Liver (tissue), 9 donors: ENCODE measurements around the gene APOOL. TPM values are rescaled to one million over a fixed set of nuclear protein-coding genes. Genes with fewer than 3 reads are reported as not detected.
"Not testable (repeated sequence)": the region's sequence is repeated elsewhere in the genome, so short reads cannot be mapped to it uniquely, and the experiment has no call there.

Experiments
- DNase-seq: peaks from one replicate; pipeline ENCODE4 v3.0.0-alpha.2; 2017; ENCODE audit warnings: low spot score
- H3K27ac ChIP-seq, 2 donors: one replicate each; pipeline ENCODE4 v1.7.0; 2013; ENCODE audit warnings: inconsistent platforms in 2 of 2, low read length in 2 of 2, control low read depth in 1 of 2, low read depth in 1 of 2, mild to moderate bottlenecking in 1 of 2
- H3K27me3 ChIP-seq, 4 donors: one replicate each; pipeline versions ENCODE4 v1.6.1 to v1.7.0; 2013; ENCODE audit warnings: low read length in 3 of 4, inconsistent platforms in 1 of 4, mild to moderate bottlenecking in 1 of 4, moderate library complexity in 1 of 4; ENCODE audit not compliant: control insufficient read depth in 4 of 4, insufficient read depth in 4 of 4
- H3K36me3 ChIP-seq, 4 donors: one replicate each; pipeline versions ENCODE4 v1.6.1 to v1.7.0; 2013; ENCODE audit warnings: low read length in 3 of 4, mild to moderate bottlenecking in 3 of 4, low read depth in 1 of 4, moderate library complexity in 1 of 4; ENCODE audit not compliant: control insufficient read depth in 4 of 4, insufficient read depth in 3 of 4
- H3K4me1 ChIP-seq, 4 donors: one replicate each; pipeline versions ENCODE4 v1.6.1 to v1.7.0; 2013; ENCODE audit warnings: low read length in 3 of 4, mild to moderate bottlenecking in 3 of 4, moderate library complexity in 1 of 4; ENCODE audit not compliant: control insufficient read depth in 4 of 4, insufficient read depth in 4 of 4
- H3K4me3 ChIP-seq, 3 donors: one replicate each; pipeline versions ENCODE4 v1.6.1 to v1.7.0; 2013; ENCODE audit warnings: low read length in 3 of 3, control low read depth in 1 of 3, low read depth in 1 of 3, mild to moderate bottlenecking in 1 of 3
- H3K9ac ChIP-seq, 2 donors: one replicate each; pipeline ENCODE4 v1.7.0; 2013; ENCODE audit warnings: low read length in 2 of 2, mild to moderate bottlenecking in 2 of 2, moderate library complexity in 2 of 2, control low read depth in 1 of 2, low read depth in 1 of 2
- H3K9me3 ChIP-seq, 4 donors: one replicate each; pipeline versions ENCODE4 v1.6.1 to v1.7.0; 2013; ENCODE audit warnings: low read length in 3 of 4; ENCODE audit not compliant: control insufficient read depth in 4 of 4
- ATF3 ChIP-seq: IDR thresholded peaks from 2 replicates; pipeline ENCODE4 v1.6.1; 2016; ENCODE audit warnings: antibody characterized with exemption
- EGR1 ChIP-seq, 2 donors: IDR thresholded peaks; 2 replicates each; pipeline ENCODE4 v1.6.1; 2016 to 2018; ENCODE audit warnings: antibody characterized with exemption in 2 of 2, low read depth in 2 of 2
- GABPA ChIP-seq, 2 donors: IDR thresholded peaks in 1 of 2; conservative IDR thresholded peaks in 1 of 2; 2 replicates each; pipeline ENCODE4 v1.6.1; 2016; ENCODE audit warnings: antibody characterized with exemption in 2 of 2, mild to moderate bottlenecking in 1 of 2, moderate library complexity in 1 of 2
- HNF4A ChIP-seq, 2 donors: conservative IDR thresholded peaks; 2 replicates each; pipeline ENCODE4 v1.6.1; 2016; ENCODE audit warnings: antibody characterized with exemption in 2 of 2, mild to moderate bottlenecking in 2 of 2
- HNF4G ChIP-seq: IDR thresholded peaks from 2 replicates; pipeline ENCODE4 v1.6.1; 2016; ENCODE audit warnings: antibody characterized with exemption
- NR2F2 ChIP-seq: IDR thresholded peaks from 2 replicates; pipeline ENCODE4 v1.6.1; 2016; ENCODE audit warnings: antibody characterized with exemption
- RAD21 ChIP-seq, 2 donors: IDR thresholded peaks; 2 replicates each; pipeline ENCODE4 v1.6.1; 2016; ENCODE audit warnings: antibody characterized with exemption in 2 of 2, mild to moderate bottlenecking in 2 of 2
- RXRA ChIP-seq, 2 donors: IDR thresholded peaks; 2 replicates each; pipeline ENCODE4 v1.6.1; 2017 to 2018; ENCODE audit warnings: antibody characterized with exemption in 2 of 2, mild to moderate bottlenecking in 1 of 2
- SP1 ChIP-seq: IDR thresholded peaks from 2 replicates; pipeline ENCODE4 v1.6.1; 2018; ENCODE audit warnings: antibody characterized with exemption, mild to moderate bottlenecking
- TAF1 ChIP-seq: conservative IDR thresholded peaks from 2 replicates; pipeline ENCODE4 v1.6.1; 2016; ENCODE audit warnings: antibody characterized with exemption, mild to moderate bottlenecking
- YY1 ChIP-seq: IDR thresholded peaks from 2 replicates; pipeline ENCODE4 v1.6.1; 2016; ENCODE audit warnings: antibody characterized with exemption, mild to moderate bottlenecking
- WGBS: extraction: QIAGEN DNeasy Blood & Tissue Kit; methylation state at CpG from one replicate; pipeline ENCODE4 v1.1.7; 2013; 5-methylcytosine and 5-hydroxymethylcytosine counted together
- polyA plus RNA-seq, 2 donors: library from polyadenylated mRNA; stranded (reverse) in 1 of 2; unstranded in 1 of 2; fragments of 200-250 nt in 1 of 2; fragments of >200 nt in 1 of 2; fragmentation: Nextera tagmentation in 1 of 2; extraction: Ambion mirVana in 1 of 2; gene quantifications; one replicate each; pipeline versions ENCODE4 v1.2.1 to v1.2.3, GENCODE V29; 2013 to 2015
- total RNA-seq, 2 donors: library from RNA; depleted of rRNA; stranded (reverse); fragments of >200 nt; gene quantifications; one replicate each; pipeline ENCODE4 v1.2.3, GENCODE V29; 2014
- TF ChIP-seq, protein P1 (sequence below): IDR thresholded peaks from 2 replicates; pipeline ENCODE4 v1.6.1; 2016; ENCODE audit warnings: antibody characterized with exemption
- TF ChIP-seq, protein P2 (sequence below): IDR thresholded peaks from 2 replicates; pipeline ENCODE4 v1.6.1; 2016; ENCODE audit warnings: antibody characterized with exemption
- TF ChIP-seq, protein P3 (sequence below): fragments of 150-350 bp; IDR thresholded peaks from 2 replicates; pipeline ENCODE4 v1.5.1; 2017; ENCODE audit warnings: improper control_type of control experiment, low read depth, low read length; ENCODE audit not compliant: missing input control
- donor health status: healthy.
- donor health status: healthy.
- donor health status: healthy.
- donor health status: healthy.
- donor health status: healthy.

The APOOL gene
- total and polyA plus RNA-seq, 4 donors, result 7.5 to 12.1 (median 10.7) TPM

- no peak for DNase-seq
- H3K4me1 ChIP-seq, result no peaks in the 10 kb centered on the region
- H3K9me3 ChIP-seq, result peaks cover 0 to 2% (median 0%) of the 10 kb centered on the region in 4 donors
- H3K27ac ChIP-seq, result no peak overlapping the region
- TF ChIP-seq, protein P1, sequence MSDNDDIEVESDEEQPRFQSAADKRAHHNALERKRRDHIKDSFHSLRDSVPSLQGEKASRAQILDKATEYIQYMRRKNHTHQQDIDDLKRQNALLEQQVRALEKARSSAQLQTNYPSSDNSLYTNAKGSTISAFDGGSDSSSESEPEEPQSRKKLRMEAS, result no peak
- no peak for TF ChIP-seq NR2F2
- TF ChIP-seq YY1, result no peak
- TF ChIP-seq SP1, result no peak
- no peak for TF ChIP-seq EGR1 (IDR thresholded peaks at IDR 0.05; ENCODE audit: low read depth in 2 of 2)
- TF ChIP-seq, protein P2, sequence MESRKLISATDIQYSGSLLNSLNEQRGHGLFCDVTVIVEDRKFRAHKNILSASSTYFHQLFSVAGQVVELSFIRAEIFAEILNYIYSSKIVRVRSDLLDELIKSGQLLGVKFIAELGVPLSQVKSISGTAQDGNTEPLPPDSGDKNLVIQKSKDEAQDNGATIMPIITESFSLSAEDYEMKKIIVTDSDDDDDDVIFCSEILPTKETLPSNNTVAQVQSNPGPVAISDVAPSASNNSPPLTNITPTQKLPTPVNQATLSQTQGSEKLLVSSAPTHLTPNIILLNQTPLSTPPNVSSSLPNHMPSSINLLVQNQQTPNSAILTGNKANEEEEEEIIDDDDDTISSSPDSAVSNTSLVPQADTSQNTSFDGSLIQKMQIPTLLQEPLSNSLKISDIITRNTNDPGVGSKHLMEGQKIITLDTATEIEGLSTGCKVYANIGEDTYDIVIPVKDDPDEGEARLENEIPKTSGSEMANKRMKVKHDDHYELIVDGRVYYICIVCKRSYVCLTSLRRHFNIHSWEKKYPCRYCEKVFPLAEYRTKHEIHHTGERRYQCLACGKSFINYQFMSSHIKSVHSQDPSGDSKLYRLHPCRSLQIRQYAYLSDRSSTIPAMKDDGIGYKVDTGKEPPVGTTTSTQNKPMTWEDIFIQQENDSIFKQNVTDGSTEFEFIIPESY, result no peak
- TF ChIP-seq TAF1, result no peak
- TF ChIP-seq, protein P3, sequence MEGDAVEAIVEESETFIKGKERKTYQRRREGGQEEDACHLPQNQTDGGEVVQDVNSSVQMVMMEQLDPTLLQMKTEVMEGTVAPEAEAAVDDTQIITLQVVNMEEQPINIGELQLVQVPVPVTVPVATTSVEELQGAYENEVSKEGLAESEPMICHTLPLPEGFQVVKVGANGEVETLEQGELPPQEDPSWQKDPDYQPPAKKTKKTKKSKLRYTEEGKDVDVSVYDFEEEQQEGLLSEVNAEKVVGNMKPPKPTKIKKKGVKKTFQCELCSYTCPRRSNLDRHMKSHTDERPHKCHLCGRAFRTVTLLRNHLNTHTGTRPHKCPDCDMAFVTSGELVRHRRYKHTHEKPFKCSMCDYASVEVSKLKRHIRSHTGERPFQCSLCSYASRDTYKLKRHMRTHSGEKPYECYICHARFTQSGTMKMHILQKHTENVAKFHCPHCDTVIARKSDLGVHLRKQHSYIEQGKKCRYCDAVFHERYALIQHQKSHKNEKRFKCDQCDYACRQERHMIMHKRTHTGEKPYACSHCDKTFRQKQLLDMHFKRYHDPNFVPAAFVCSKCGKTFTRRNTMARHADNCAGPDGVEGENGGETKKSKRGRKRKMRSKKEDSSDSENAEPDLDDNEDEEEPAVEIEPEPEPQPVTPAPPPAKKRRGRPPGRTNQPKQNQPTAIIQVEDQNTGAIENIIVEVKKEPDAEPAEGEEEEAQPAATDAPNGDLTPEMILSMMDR, result no peak
- TF ChIP-seq GABPA (IDR thresholded peaks at IDR 0.05 in 1 of 2, conservative IDR thresholded peaks at IDR 0.05 in 1 of 2), result no peak
- TF ChIP-seq HNF4G, result no peak
- 58% methylated on average over 2 of the region's 2 CpGs for WGBS
- H3K9ac ChIP-seq, result no peak overlapping the region
- H3K4me3 ChIP-seq, result no peak overlapping the region
- no peaks in the 10 kb centered on the region for H3K36me3 ChIP-seq
- no peaks in the 10 kb centered on the region for H3K27me3 ChIP-seq
Observed at GRCh38 chrX:85012098-85012497, 8.4 kb downstream of the APOOL start.

GRCh38 chrX:85015351-85015750 is 11.7 kb downstream of the APOOL start:
- H3K4me3 ChIP-seq, H3K27me3 ChIP-seq, H3K9ac ChIP-seq, H3K4me1 ChIP-seq, H3K36me3 ChIP-seq, H3K27ac ChIP-seq, H3K9me3 ChIP-seq, DNase-seq: not testable (repeated sequence)
- WGBS, result 98% methylated on average over 8 of the region's 8 CpGs

DNA sequence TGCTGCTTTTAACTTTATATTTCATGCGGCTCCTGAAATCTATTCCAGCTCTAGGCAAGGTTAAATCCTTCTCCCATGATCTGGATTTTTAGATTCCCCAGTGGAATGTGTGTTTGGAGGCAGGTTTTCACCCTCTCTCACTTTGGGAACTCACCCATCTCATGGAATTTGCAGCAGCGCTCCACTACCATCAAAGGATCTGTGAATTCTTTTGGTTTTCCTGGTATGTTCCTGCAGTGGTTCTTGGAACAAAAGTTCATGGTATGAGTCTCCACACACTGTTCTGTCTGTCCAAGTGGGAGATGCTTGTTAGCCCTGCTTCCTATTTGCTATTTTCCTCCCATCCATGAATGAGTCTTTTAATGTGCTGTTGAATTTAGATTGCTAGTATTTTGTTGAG is 14.0 kb downstream of the APOOL start:
- TF ChIP-seq NR2F2 (no peak), ATF3 (no peak), HNF4G (no peak), HNF4A (conservative IDR thresholded peaks at IDR 0.05) (no peak), RAD21 (IDR thresholded peaks at IDR 0.05) (no peak), RXRA (IDR thresholded peaks at IDR 0.05) (no peak), YY1 (no peak), TAF1 (no peak), SP1 (no peak)
- TF ChIP-seq, protein P3, result no peak
- Histone ChIP-seq H3K27ac (no peak overlapping the region), H3K9me3 (no peaks in the 10 kb centered on the region), H3K27me3 (no peaks in the 10 kb centered on the region), H3K9ac (no peak overlapping the region), H3K4me3 (no peak overlapping the region), H3K36me3 (no peaks in the 10 kb centered on the region), H3K4me1 (peaks cover 2 to 7% (median 6%) of the 10 kb centered on the region in 4 donors)
- DNase-seq, result no peak
- WGBS, result 96% methylated on average over 2 of the region's 2 CpGs
